Naive thymus-derived CD4-positive, alpha-beta T cell (primary cell): ENCODE measurements around the gene TMEM156. TPM values are rescaled to one million over a fixed set of nuclear protein-coding genes. Genes with fewer than 3 reads are reported as not detected.
"Not testable (repeated sequence)": the region's sequence is repeated elsewhere in the genome, so short reads cannot be mapped to it uniquely, and the experiment has no call there.

Source experiments
- ATAC-seq: fragments of 150-1000 bp; cut with Tn5 transposase; 2 replicates; pipeline ENCODE4 v1.10.0; 2021; ENCODE audit warnings: mild to moderate bottlenecking, moderate library complexity
- CTCF ChIA-PET: fragments of 350-600 bp; sonication (Branson Sonifier 250); formaldehyde crosslinking; loops from one replicate; lab custom pipeline; 2021; ENCODE audit warnings: antibody characterized with exemption; lab: Charles Lee
- POLR2A ChIA-PET: fragments of 350-600 bp; sonication (Branson Sonifier 250); formaldehyde crosslinking; loops from one replicate; lab custom pipeline; 2021; ENCODE audit warnings: antibody characterized with exemption, inconsistent platforms; lab: Charles Lee
- DNase-seq, 9 donors: peaks; one replicate each; pipeline versions ENCODE4 v3.0.0 to v3.0.0-alpha.2; 2020 to 2022; ENCODE audit warnings: mixed read lengths in 1 of 9
- H3K27ac ChIP-seq: one replicate; pipeline ENCODE4 v1.7.0; 2013; ENCODE audit warnings: mild to moderate bottlenecking, low read depth, low read length, moderate library complexity
- H3K27me3 ChIP-seq, 2 donors: one replicate each; pipeline ENCODE4 v1.7.0; 2013; ENCODE audit warnings: low read length in 2 of 2, mild to moderate bottlenecking in 2 of 2, moderate library complexity in 2 of 2; ENCODE audit not compliant: control insufficient read depth in 2 of 2, insufficient read depth in 2 of 2
- H3K36me3 ChIP-seq, 3 experiments: 1 replicate in 2 of 3; 2 replicates in 1 of 3; pipeline ENCODE4 v1.7.0; 2013; ENCODE audit warnings: low read length in 3 of 3, mild to moderate bottlenecking in 3 of 3, moderate library complexity in 1 of 3; ENCODE audit not compliant: insufficient read depth in 3 of 3, control insufficient read depth in 2 of 3
- H3K4me1 ChIP-seq, 2 donors: one replicate each; pipeline ENCODE4 v1.7.0; 2013; ENCODE audit warnings: low read length in 2 of 2, mild to moderate bottlenecking in 2 of 2, moderate library complexity in 1 of 2; ENCODE audit not compliant: control insufficient read depth in 2 of 2, insufficient read depth in 2 of 2
- H3K4me3 ChIP-seq: 2 replicates; pipeline ENCODE4 v1.7.0; 2013; ENCODE audit warnings: mild to moderate bottlenecking, low read length
- H3K9me3 ChIP-seq, 3 experiments: 1 replicate in 2 of 3; 2 replicates in 1 of 3; pipeline ENCODE4 v1.7.0; 2013; ENCODE audit warnings: low read length in 3 of 3; ENCODE audit not compliant: control insufficient read depth in 2 of 3
- H3K27ac Mint-ChIP-seq, 9 donors: one replicate each; pipeline ENCODE4 v1.8.0; 2020 to 2022; ENCODE audit warnings: mixed read lengths in 9 of 9, mild to moderate bottlenecking in 8 of 9, moderate library complexity in 5 of 9, inconsistent platforms in 2 of 9
- H3K27me3 Mint-ChIP-seq, 5 donors: one replicate each; pipeline ENCODE4 v1.8.0; 2021 to 2022; ENCODE audit warnings: mixed read lengths in 5 of 5, mild to moderate bottlenecking in 1 of 5
- H3K36me3 Mint-ChIP-seq, 5 donors: one replicate each; pipeline ENCODE4 v1.8.0; 2020 to 2022; ENCODE audit warnings: mixed read lengths in 5 of 5, mild to moderate bottlenecking in 3 of 5, inconsistent platforms in 1 of 5
- H3K4me1 Mint-ChIP-seq, 7 donors: one replicate each; pipeline ENCODE4 v1.8.0; 2020 to 2022; ENCODE audit warnings: mixed read lengths in 7 of 7, mild to moderate bottlenecking in 3 of 7, inconsistent platforms in 1 of 7
- H3K4me3 Mint-ChIP-seq, 10 donors: one replicate each; pipeline ENCODE4 v1.8.0; 2020 to 2022; ENCODE audit warnings: mild to moderate bottlenecking in 10 of 10, mixed read lengths in 10 of 10, moderate library complexity in 6 of 10, inconsistent platforms in 2 of 10
- H3K9me3 Mint-ChIP-seq, 11 donors: one replicate each; pipeline ENCODE4 v1.8.0; 2020 to 2022; ENCODE audit warnings: mixed read lengths in 11 of 11, mild to moderate bottlenecking in 4 of 11, inconsistent platforms in 1 of 11, moderate library complexity in 1 of 11
- intact Hi-C, 2 donors: fragments of 100-400 bp; cut with micrococcal nuclease; formaldehyde crosslinking; loops; one replicate each; pipeline ENCODE4 v1.15.1; 2023
- polyA plus RNA-seq, 2 donors: library from polyadenylated mRNA; unstranded; fragments of 300-500 nt; fragmentation: Illumina TruSeq; gene quantifications; one replicate each; pipeline ENCODE4 v1.2.3, GENCODE V29; 2021
- total RNA-seq, 6 experiments: library from RNA in 5 of 6; stranded (reverse) in 5 of 6; gene quantifications; 1 replicate in 5 of 6; 2 replicates in 1 of 6; pipeline ENCODE4 v1.2.3 and lab custom pipeline; 2021 to 2026

TMEM156 gene
- total and polyA plus RNA-seq, 7 experiments from 2014 or later = 8.6 to 37.0 (median 11.4) TPM

- ATAC-seq = no peak
- Histone ChIP-seq H3K4me1 (no peaks in the 10 kb centered on the region), H3K9me3 (no peaks in the 10 kb centered on the region), H3K27ac (no peak overlapping the region), H3K4me3 (no peak overlapping the region), H3K27me3 (no peaks in the 10 kb centered on the region), H3K36me3 (peaks cover 0 to 3% (median 0%) of the 10 kb centered on the region in 3 experiments)
- H3K4me3 Mint-ChIP-seq = no peak overlapping the region
- intact Hi-C loops = no loop called here
- peaks cover 0 to 2% (median 0%) of the 10 kb centered on the region in 11 donors for H3K9me3 Mint-ChIP-seq
- no peaks in the 10 kb centered on the region for H3K27me3 Mint-ChIP-seq
- H3K4me1 Mint-ChIP-seq = peaks cover 0 to 26% (median 0%) of the 10 kb centered on the region in 7 donors
- peaks cover 8 to 56% (median 37%) of the 10 kb centered on the region in 5 donors for H3K36me3 Mint-ChIP-seq
- no peak for DNase-seq
- H3K27ac Mint-ChIP-seq = no peak overlapping the region
- POLR2A ChIA-PET = no interaction called here
- CTCF ChIA-PET = interaction anchor here (0.6 kb wide), 1 partner anchor 234 kb away, joined by 3 read pairs; no protein-coding TSS in a partner anchor
Observed at GRCh38 chr4:38994135-38994534, 38.1 kb downstream of the TMEM156 start.

- Mint-ChIP-seq H3K4me3 (no peak overlapping the region), H3K9me3 (peaks cover 0 to 2% (median 0%) of the 10 kb centered on the region in 11 donors), H3K36me3 (peaks cover 8 to 57% (median 40%) of the 10 kb centered on the region in 5 donors), H3K27ac (peak overlapping the region in 1 of 9 donors; percentile 4), H3K27me3 (no peaks in the 10 kb centered on the region), H3K4me1 (peaks cover 0 to 31% (median 0%) of the 10 kb centered on the region in 7 donors)
- POLR2A ChIA-PET = interaction anchor here (0.6 kb wide), 1 partner anchor 188 kb away, joined by 4 read pairs; the partner anchor contains the start of gene WDR19
- H3K27ac ChIP-seq = no peak overlapping the region
- no peak for DNase-seq
- intact Hi-C loops = loop anchor here in 1 of 2 donors (2.0 kb wide), 1 partner anchor 51 kb away; no protein-coding TSS in a partner anchor
- H3K27me3 ChIP-seq = no peaks in the 10 kb centered on the region
- ATAC-seq = no peak
- no peak overlapping the region for H3K4me3 ChIP-seq
- no peaks in the 10 kb centered on the region for H3K9me3 ChIP-seq
- CTCF ChIA-PET = interaction anchor here (0.6 kb wide), 1 partner anchor 234 kb away, joined by 3 read pairs; no protein-coding TSS in a partner anchor
- peaks cover 0 to 3% (median 0%) of the 10 kb centered on the region in 3 experiments for H3K36me3 ChIP-seq
- H3K4me1 ChIP-seq = no peaks in the 10 kb centered on the region
Observed at GRCh38 chr4:38993683-38994082, 38.5 kb downstream of the TMEM156 start.

- POLR2A ChIA-PET = no interaction called here
- H3K4me3 ChIP-seq = no peak overlapping the region
- no peak overlapping the region for H3K27ac ChIP-seq
- ATAC-seq (no peak), DNase-seq (no peak)
- Mint-ChIP-seq H3K27me3 (no peaks in the 10 kb centered on the region), H3K9me3 (peaks cover 0 to 2% (median 0%) of the 10 kb centered on the region in 11 donors), H3K36me3 (peaks cover 8 to 57% (median 37%) of the 10 kb centered on the region in 5 donors), H3K27ac (peak overlapping the region in 3 of 9 donors; percentile 16 to 78 (median 28)), H3K4me1 (peaks cover 5 to 56% (median 14%) of the 10 kb centered on the region in 7 donors), H3K4me3 (no peak overlapping the region)
- H3K36me3 ChIP-seq = peaks cover 0 to 4% (median 0%) of the 10 kb centered on the region in 3 experiments
- no peaks in the 10 kb centered on the region for H3K27me3 ChIP-seq
- intact Hi-C loops = no loop called here
- CTCF ChIA-PET = no interaction called here
- no peaks in the 10 kb centered on the region for H3K9me3 ChIP-seq
- no peaks in the 10 kb centered on the region for H3K4me1 ChIP-seq
Observed at GRCh38 chr4:38990241-38990640, 42.0 kb downstream of the TMEM156 start.

- Mint-ChIP-seq H3K36me3 (peaks cover 4 to 53% (median 34%) of the 10 kb centered on the region in 5 donors), H3K4me1 (peaks cover 5 to 60% (median 14%) of the 10 kb centered on the region in 7 donors), H3K27ac (peak overlapping the region in 2 of 9 donors; percentile 25 to 75), H3K27me3 (no peaks in the 10 kb centered on the region), H3K4me3 (no peak overlapping the region), H3K9me3 (peaks cover 0 to 2% (median 0%) of the 10 kb centered on the region in 11 donors)
- Histone ChIP-seq H3K9me3 (no peaks in the 10 kb centered on the region), H3K4me1 (no peaks in the 10 kb centered on the region), H3K36me3 (peaks cover 0 to 4% (median 0%) of the 10 kb centered on the region in 3 experiments), H3K4me3 (no peak overlapping the region), H3K27me3 (no peaks in the 10 kb centered on the region), H3K27ac (no peak overlapping the region)
- DNase-seq = no peak
- intact Hi-C loops = loop anchor here (5.0 to 10.0 kb wide), 3 partner anchors 43 to 145 kb away; partner anchors contain the start of gene TMEM156 (in 1 of the 2)
- ATAC-seq = no peak
- ChIA-PET POLR2A (no interaction called here), CTCF (no interaction called here)
Observed at GRCh38 chr4:38989487-38989886, 42.7 kb downstream of the TMEM156 start.

- intact Hi-C loops = loop anchor here (5.0 to 10.0 kb wide), 3 partner anchors 44 to 146 kb away; partner anchors contain the start of gene TMEM156 (in 1 of the 2)
- H3K36me3 ChIP-seq, CTCF ChIA-PET, H3K27me3 ChIP-seq, POLR2A ChIA-PET, H3K27me3 Mint-ChIP-seq, H3K9me3 Mint-ChIP-seq, DNase-seq, H3K27ac ChIP-seq, ATAC-seq, H3K4me3 ChIP-seq, H3K4me1 ChIP-seq, H3K4me3 Mint-ChIP-seq, H3K9me3 ChIP-seq: not testable (repeated sequence)
- Mint-ChIP-seq H3K4me1 (peaks cover 5 to 66% (median 14%) of the 10 kb centered on the region in 7 donors), H3K27ac (peak overlapping the region in 2 of 9 donors; percentile 64 to 75), H3K36me3 (peaks cover 0 to 55% (median 32%) of the 10 kb centered on the region in 5 donors)
Observed at GRCh38 chr4:38988353-38988752, 43.9 kb downstream of the TMEM156 start.

- H3K4me1 Mint-ChIP-seq = peaks cover 5 to 71% (median 14%) of the 10 kb centered on the region in 7 donors
- peaks cover 0 to 4% (median 0%) of the 10 kb centered on the region in 3 experiments for H3K36me3 ChIP-seq
- H3K36me3 Mint-ChIP-seq = peaks cover 1 to 61% (median 33%) of the 10 kb centered on the region in 5 donors
- intact Hi-C loops = loop anchor here (2.0 to 10.0 kb wide), 5 partner anchors 39 to 147 kb away; partner anchors contain the start of gene TMEM156 (in 1 of the 2)
- ATAC-seq = no peak
- no peaks in the 10 kb centered on the region for H3K9me3 Mint-ChIP-seq
- peak overlapping the region in 2 of 9 donors; percentile 53 to 88 for H3K27ac Mint-ChIP-seq
- POLR2A ChIA-PET = interaction anchor here (1.2 kb wide), 1 partner anchor 31 kb away, joined by 3 read pairs; no protein-coding TSS in a partner anchor
- no peaks in the 10 kb centered on the region for H3K9me3 ChIP-seq
- no peaks in the 10 kb centered on the region for H3K27me3 ChIP-seq
- peak overlapping the region in 2 of 10 donors; percentile 32 to 61 for H3K4me3 Mint-ChIP-seq
- CTCF ChIA-PET = no interaction called here
- no peak overlapping the region for H3K4me3 ChIP-seq
- H3K4me1 ChIP-seq = no peaks in the 10 kb centered on the region
- H3K27ac ChIP-seq = no peak overlapping the region
- no peaks in the 10 kb centered on the region for H3K27me3 Mint-ChIP-seq
- DNase-seq = no peak
Observed at GRCh38 chr4:38987491-38987890, 44.7 kb downstream of the TMEM156 start.
